Endothelial cell of umbilical vein (primary cell): Measurements from ENCODE around the gene SEMA4D. TPM values are rescaled to one million over a fixed set of nuclear protein-coding genes. Genes with fewer than 3 reads are reported as not detected.

ENCODE experiments used
- BruUV-seq: library from RNA; stranded (reverse); fragments of 400-500 nt; replicated peaks from 2 replicates; lab custom pipeline; 2021; lab: Mats Ljungman, UMichigan
- CTCF ChIA-PET: fragments of 300-600, 350-600 bp; sonication (Branson Sonifier 250); formaldehyde crosslinking; loops from one replicate; lab custom pipeline; 2021; ENCODE audit warnings: antibody characterized with exemption, inconsistent platforms; lab: Charles Lee
- POLR2A ChIA-PET: fragments of 300-600, 350-600 bp; sonication (Branson Sonifier 250); formaldehyde crosslinking; loops from one replicate; lab custom pipeline; 2021; ENCODE audit warnings: antibody characterized with exemption, inconsistent platforms; lab: Charles Lee
- DNase-seq: peaks from one replicate; pipeline ENCODE4 v3.0.0-alpha.2; 2011; ENCODE audit warnings: low read depth, low spot score
- FAIRE-seq: peaks from 2 replicates; lab custom pipeline; 2011; peaks lifted over from hg19 to GRCh38; lab: Jason Lieb, UNC
- H2AFZ ChIP-seq: 2 replicates; pipeline ENCODE4 v1.6.0; 2012; ENCODE audit warnings: low read depth, low read length, control low read depth, inconsistent platforms
- H3K27ac ChIP-seq: 2 replicates; pipeline ENCODE4 v1.5.1; 2011; ENCODE audit warnings: low read depth, mild to moderate bottlenecking, control low read depth, low read length, moderate library complexity; ENCODE audit not compliant: insufficient read depth
- H3K27me3 ChIP-seq, 2 experiments: 2 replicates each; pipeline versions ENCODE4 v1.6.0 to v1.6.1; 2011; ENCODE audit warnings: low read length in 2 of 2, mixed read lengths in 1 of 2; ENCODE audit not compliant: control insufficient read depth in 2 of 2, insufficient read depth in 2 of 2
- H3K36me3 ChIP-seq, 2 experiments: 2 replicates in 1 of 2; 3 replicates in 1 of 2; pipeline ENCODE4 v1.5.1; 2011; ENCODE audit warnings: low read length in 2 of 2, mild to moderate bottlenecking in 1 of 2, moderate library complexity in 1 of 2; ENCODE audit not compliant: control insufficient read depth in 2 of 2, insufficient read depth in 2 of 2; ENCODE audit errors: extremely low read depth in 1 of 2
- H3K4me1 ChIP-seq: 3 replicates; pipeline ENCODE4 v1.5.1; 2011; ENCODE audit warnings: mild to moderate bottlenecking, low read length; ENCODE audit not compliant: control insufficient read depth, insufficient read depth; ENCODE audit errors: extremely low read depth
- H3K4me2 ChIP-seq: 2 replicates; pipeline ENCODE4 v1.6.1; 2011; ENCODE audit warnings: low read length, control low read depth, mixed read lengths; ENCODE audit not compliant: insufficient read depth
- H3K4me3 ChIP-seq, 3 experiments: fragments of 200-600 bp in 1 of 3; sonication (generic), shearing (Covaris generic) in 1 of 3; replicated peaks in 1 of 3; 2 replicates each; pipeline ENCODE4 v1.5.1; 2011 to 2016; ENCODE audit warnings: control low read depth in 3 of 3, low read length in 3 of 3, mild to moderate bottlenecking in 2 of 3, inconsistent platforms in 1 of 3, low read depth in 1 of 3, moderate library complexity in 1 of 3; ENCODE audit not compliant: insufficient read depth in 1 of 3
- H3K79me2 ChIP-seq: 2 replicates; pipeline ENCODE4 v1.6.0; 2012; ENCODE audit warnings: low read length, inconsistent platforms; ENCODE audit not compliant: control insufficient read depth, insufficient read depth
- H3K9ac ChIP-seq: replicated peaks from 2 replicates; pipeline ENCODE3; 2011; ENCODE audit warnings: low read length, control low read depth; ENCODE audit not compliant: insufficient read depth; ENCODE audit errors: extremely low read depth
- H3K9me1 ChIP-seq: replicated peaks from 3 replicates; pipeline ENCODE4 v1.6.0; 2011; ENCODE audit warnings: mild to moderate bottlenecking, low read length; ENCODE audit not compliant: control insufficient read depth, insufficient read depth; ENCODE audit errors: extremely low read depth
- H3K9me3 ChIP-seq: replicated peaks from 2 replicates; pipeline ENCODE4 v1.5.1; 2012; ENCODE audit warnings: low read length, inconsistent platforms; ENCODE audit not compliant: control insufficient read depth, insufficient read depth
- H4K20me1 ChIP-seq: replicated peaks from 2 replicates; pipeline ENCODE3; 2011; ENCODE audit warnings: mild to moderate bottlenecking, low read length; ENCODE audit not compliant: control insufficient read depth, insufficient read depth; ENCODE audit errors: extremely low read depth
- CTCF ChIP-seq, 2 donors: IDR thresholded peaks; 1 replicate in 1 of 2; 2 replicates in 1 of 2; pipeline ENCODE4 v1.5.1; 2011; ENCODE audit warnings: low read length in 2 of 2, mild to moderate bottlenecking in 2 of 2, moderate library complexity in 2 of 2, control low read depth in 1 of 2, inconsistent platforms in 1 of 2, low read depth in 1 of 2; ENCODE audit not compliant: insufficient read depth in 1 of 2; ENCODE audit errors: extremely low read depth in 1 of 2
- EZH2 ChIP-seq: IDR thresholded peaks from 2 replicates; pipeline ENCODE4 v1.6.1; 2012; ENCODE audit warnings: borderline replicate concordance, low read depth, mild to moderate bottlenecking, moderate library complexity, low read length, inconsistent platforms; ENCODE audit not compliant: severe bottlenecking
- FOS ChIP-seq: IDR thresholded peaks from 2 replicates; pipeline ENCODE4 v1.6.1; 2011; ENCODE audit warnings: mild to moderate bottlenecking, low read length, moderate library complexity, borderline replicate concordance; ENCODE audit not compliant: insufficient read depth
- GATA2 ChIP-seq: IDR thresholded peaks from 2 replicates; pipeline ENCODE4 v1.7.0; 2011; ENCODE audit warnings: low read depth, mild to moderate bottlenecking, moderate library complexity, mixed read lengths, low read length; ENCODE audit not compliant: insufficient read length, insufficient read depth
- JUN ChIP-seq: IDR thresholded peaks from 2 replicates; pipeline ENCODE4 v1.6.1; 2011; ENCODE audit warnings: borderline replicate concordance, low read depth; ENCODE audit not compliant: insufficient read length, insufficient read depth
- MAX ChIP-seq: IDR thresholded peaks from 2 replicates; pipeline ENCODE4 v1.6.1; 2011; ENCODE audit not compliant: insufficient read depth, insufficient read length
- MYC ChIP-seq: IDR thresholded peaks from one replicate; pipeline ENCODE4 v1.6.1; 2011; ENCODE audit warnings: mild to moderate bottlenecking, low read depth, low read length
- POLR2A ChIP-seq: IDR thresholded peaks from 2 replicates; pipeline ENCODE4 v1.6.1; 2012; ENCODE audit warnings: low read depth, mild to moderate bottlenecking, control low read depth, low read length
- POLR2AphosphoS5 ChIP-seq: IDR thresholded peaks from 2 replicates; pipeline ENCODE4 v1.6.1; 2012; ENCODE audit warnings: low read depth, mild to moderate bottlenecking, control low read depth, low read length, moderate library complexity; ENCODE audit not compliant: insufficient read depth
- dilution Hi-C: fragments of 300-500 bp; cut with MboI; formaldehyde crosslinking; loops from one replicate; pipeline ENCODE4 v1.15.0; 2019; ENCODE audit warnings: low sequenced_read_pairs; ENCODE audit not compliant: extremely low pct_ligation_motif_present
- intact Hi-C: fragments of 100-400 bp; cut with micrococcal nuclease; formaldehyde crosslinking; loops from one replicate; pipeline ENCODE4 v1.10.0; 2022
- polyA plus RNA-seq, 4 experiments: library from polyadenylated mRNA; depleted of rRNA in 3 of 4; stranded (reverse) in 3 of 4; unstranded in 1 of 4; fragments of >200 nt; gene quantifications; 2 replicates each; pipeline versions ENCODE4 v1.2.1 to v1.2.3, GENCODE V29; 2011 to 2012; ENCODE audit warnings: missing spikeins in 1 of 4
- total RNA-seq: library from RNA; stranded (reverse); gene quantifications from 2 replicates; pipeline ENCODE4 v1.2.3, GENCODE V29; 2021

Gene SEMA4D
- total and polyA plus RNA-seq, 2 donors (not counting 3 experiments of a cell fraction or from before 2014, with no cell fraction given) = 3.9 to 15.7 TPM

- Histone ChIP-seq H3K9ac (no peak overlapping the region), H3K4me1 (no peaks in the 10 kb centered on the region), H2AFZ (no peak overlapping the region), H3K36me3 (no peaks in the 10 kb centered on the region), H3K4me2 (no peak overlapping the region), H4K20me1 (no peaks in the 10 kb centered on the region), H3K9me3 (no peaks in the 10 kb centered on the region), H3K9me1 (no peaks in the 10 kb centered on the region), H3K79me2 (no peaks in the 10 kb centered on the region), H3K27ac (no peak overlapping the region), H3K4me3 (no peak overlapping the region), H3K27me3 (no peaks in the 10 kb centered on the region)
- intact Hi-C loops (no loop called here), dilution Hi-C loops (no loop called here)
- no peak for DNase-seq
- BruUV-seq = no TSS peak
- ChIA-PET POLR2A (no interaction called here), CTCF (no interaction called here)
- FAIRE-seq = no peak
- TF ChIP-seq MYC = no peak
- TF ChIP-seq JUN = no peak
- TF ChIP-seq POLR2A = no peak
- no peak for TF ChIP-seq CTCF (IDR thresholded peaks at IDR 0.05; ENCODE audit: extremely low read depth in 1 of 2, insufficient read depth in 1 of 2, low read depth in 1 of 2, low read length in 2 of 2)
- TF ChIP-seq EZH2 = no peak
- no peak for TF ChIP-seq FOS
- no peak for TF ChIP-seq MAX
- no peak for TF ChIP-seq GATA2
- no peak for TF ChIP-seq POLR2AphosphoS5
Observed at GRCh38 chr9:89467278-89467625, 30.7 kb downstream of the SEMA4D start.
